OCI-M1 (cell line): ENCODE measurements around the gene DOK1.

ENCODE experiments used
- DNase-seq: peaks from one replicate; lab custom pipeline; 2025; lab: John Stamatoyannopoulos, UW

The DOK1 gene

GRCh38 chr2:74553892-74554819 lies at the start of gene DOK1, which contains the start of gene LOXL3:
Gene DOK1, plus strand, starts transcription at chr2:74554720. Its CDS starts 35 bp downstream, at chr2:74554755.
Gene LOXL3, minus strand, starts transcription at chr2:74553942. Its CDS starts 1,308 bp downstream, at chr2:74552634.
- DNase-seq = peak; percentile 86

- DNase-seq = no peak
Observed at GRCh38 chr2:74505448-74506246, 48.9 kb upstream of the DOK1 start.

- DNase-seq = peak; percentile 97
Observed at GRCh38 chr2:74507145-74507925, 47.2 kb upstream of the DOK1 start, which contains the start of gene PCGF1. Gene PCGF1, minus strand, starts transcription at chr2:74507695. Its CDS starts 27 bp downstream, at chr2:74507668.

GRCh38 chr2:74507926-74508520 lies 46.5 kb upstream of the DOK1 start:
- no peak for DNase-seq

GRCh38 chr2:74510272-74510671 lies 44.2 kb upstream of the DOK1 start:
- no peak for DNase-seq

GRCh38 chr2:74511104-74511989 lies 43.2 kb upstream of the DOK1 start:
- no peak for DNase-seq

GRCh38 chr2:74512744-74513604 lies 41.5 kb upstream of the DOK1 start:
- DNase-seq = no peak

- no peak for DNase-seq
Observed at GRCh38 chr2:74513605-74514367, 40.7 kb upstream of the DOK1 start.

- DNase-seq = no peak
Observed at GRCh38 chr2:74514368-74515270, 39.9 kb upstream of the DOK1 start, which contains the start of gene TLX2. Gene TLX2, plus strand, starts transcription at chr2:74514450. Its CDS starts 357 bp downstream, at chr2:74514807.

- no peak for DNase-seq
Observed at GRCh38 chr2:74515271-74515980, 39.1 kb upstream of the DOK1 start.

GRCh38 chr2:74515981-74516633 lies 38.4 kb upstream of the DOK1 start:
- DNase-seq = no peak

- DNase-seq = no peak
Observed at GRCh38 chr2:74516650-74517049, 37.9 kb upstream of the DOK1 start.

- no peak for DNase-seq
Observed at GRCh38 chr2:74522516-74522915, 32.0 kb upstream of the DOK1 start.

- DNase-seq = no peak
Observed at GRCh38 chr2:74524005-74524404, 30.5 kb upstream of the DOK1 start.

- DNase-seq = no peak
Observed at GRCh38 chr2:74524955-74525716, 29.4 kb upstream of the DOK1 start.
